Measurements from ENCODE around the gene NRP1.

The NRP1 gene

GRCh38 chr10:33256458-33256857, 78.0 kb downstream of the NRP1 start:
- DNase-seq = no peak

DNA sequence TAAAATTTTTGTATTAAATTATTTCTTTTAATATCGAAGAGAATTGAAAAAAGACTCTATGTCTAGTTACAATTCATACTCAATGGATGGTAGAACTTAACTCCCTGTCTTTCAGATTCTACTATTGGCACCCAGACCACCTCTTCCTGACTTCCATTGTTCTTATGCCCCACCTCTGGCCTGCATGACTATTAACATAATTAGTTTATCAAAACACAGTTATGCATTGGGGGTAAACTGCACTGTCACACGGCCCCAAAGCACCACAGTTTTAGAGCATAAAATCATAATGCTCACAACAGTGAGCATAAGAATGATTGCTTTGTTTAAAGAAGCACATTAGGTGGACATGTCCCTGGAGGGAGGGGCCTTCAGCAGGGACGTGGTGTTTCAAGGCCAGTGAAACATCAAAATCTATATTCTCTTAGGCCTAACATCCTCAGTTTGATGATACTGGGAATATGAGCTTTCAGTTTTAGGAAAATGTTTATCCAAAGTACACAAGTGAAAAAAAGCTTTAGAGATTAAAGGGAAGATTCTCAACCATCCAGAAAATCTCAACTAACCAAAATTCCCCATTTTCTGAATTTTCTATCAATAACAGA, 79.8 kb downstream of the NRP1 start:
- DNase-seq = no peak

GRCh38 chr10:33253411-33253810, 81.1 kb downstream of the NRP1 start:
- DNase-seq = no peak

DNA sequence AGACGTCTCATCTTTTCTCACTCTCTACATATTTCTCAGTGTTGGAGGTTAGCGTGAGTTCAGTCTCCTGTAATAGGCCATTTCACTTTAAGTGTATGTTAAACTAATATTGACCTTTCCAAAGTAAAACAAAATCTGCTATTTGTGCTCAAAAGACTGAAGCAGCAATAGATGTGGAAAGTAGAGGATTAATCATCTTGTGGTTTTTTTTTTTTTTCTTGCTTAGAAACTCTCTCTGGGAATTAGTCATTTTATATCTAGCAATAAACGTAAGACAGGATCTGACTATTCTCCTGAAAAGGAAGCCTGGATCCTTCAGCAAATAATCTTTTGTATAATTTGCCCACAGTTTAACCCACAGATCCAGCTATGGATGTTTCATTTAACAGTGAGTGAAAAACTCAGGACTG, 81.7 kb downstream of the NRP1 start:
- DNase-seq = no peak

DNA sequence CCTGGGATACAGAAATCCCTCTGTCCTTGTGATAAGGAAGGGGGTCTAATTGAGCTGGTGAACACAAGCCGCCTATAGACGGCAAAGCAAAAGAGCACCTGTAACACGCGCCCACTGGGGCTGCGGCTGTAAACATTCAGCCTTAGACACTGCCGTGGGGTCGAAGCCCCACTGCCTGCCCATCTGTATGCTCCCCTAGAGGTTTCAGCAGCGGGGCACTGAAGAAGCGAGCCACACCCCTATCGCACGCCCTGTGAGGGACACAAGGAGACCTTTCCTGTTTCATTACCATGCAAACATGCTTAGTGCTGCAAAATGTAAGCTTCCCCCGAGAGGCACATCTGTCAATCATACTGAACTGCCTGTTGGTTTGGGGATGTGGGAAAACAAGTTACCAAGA, 82.1 kb downstream of the NRP1 start:
- no peak for DNase-seq

DNA sequence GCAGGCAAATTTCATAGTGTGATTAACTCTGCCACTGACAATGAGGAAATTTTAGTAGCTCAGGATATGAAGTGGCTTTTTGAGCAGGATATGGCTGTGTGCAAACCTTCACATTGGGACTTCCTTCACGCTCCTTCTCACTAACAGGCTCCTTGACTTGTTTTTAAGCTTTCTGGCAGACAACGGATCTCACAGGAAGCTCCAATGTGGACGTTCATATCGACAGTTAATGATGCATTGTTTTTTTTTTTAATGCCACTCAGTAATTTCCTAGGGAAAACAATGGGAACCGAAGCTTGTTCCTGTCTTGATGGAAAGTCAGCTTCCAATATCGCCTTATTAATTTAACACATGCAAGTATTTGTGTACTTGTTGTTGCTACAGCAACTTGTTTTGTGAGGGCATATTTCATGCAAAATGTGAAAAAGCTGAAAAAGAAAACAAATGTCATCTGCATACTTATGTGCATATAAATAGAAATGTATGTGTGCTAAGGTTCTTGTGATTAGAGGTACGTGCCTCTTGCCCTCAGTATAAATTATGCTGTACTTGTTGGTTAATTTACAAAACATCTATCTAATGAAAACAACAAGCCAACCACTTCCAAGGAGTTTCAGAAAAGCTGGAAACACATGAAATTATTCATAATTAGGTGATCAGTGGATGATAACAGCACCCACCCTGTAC, 84.7 kb downstream of the NRP1 start:
- no peak for DNase-seq

DNA sequence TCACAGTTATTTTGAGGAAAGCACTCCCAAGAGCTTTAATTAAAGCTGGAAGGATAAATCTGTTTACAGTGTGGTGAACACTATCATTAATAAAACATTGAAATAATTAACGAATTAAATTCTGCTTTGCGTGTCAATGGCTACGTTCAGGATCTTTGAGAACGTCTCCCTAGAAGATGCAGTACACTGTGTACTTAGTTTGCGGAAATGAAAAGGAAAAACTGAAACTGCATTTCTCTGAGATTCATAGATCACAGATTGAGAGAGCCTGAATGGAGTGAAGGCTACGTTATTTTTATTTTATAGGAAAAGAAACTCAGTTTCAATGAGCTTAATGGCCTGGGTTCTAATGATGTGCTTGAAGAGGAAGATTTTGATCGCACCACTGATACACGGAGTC, 85.3 kb downstream of the NRP1 start:
- DNase-seq = no peak

DNA sequence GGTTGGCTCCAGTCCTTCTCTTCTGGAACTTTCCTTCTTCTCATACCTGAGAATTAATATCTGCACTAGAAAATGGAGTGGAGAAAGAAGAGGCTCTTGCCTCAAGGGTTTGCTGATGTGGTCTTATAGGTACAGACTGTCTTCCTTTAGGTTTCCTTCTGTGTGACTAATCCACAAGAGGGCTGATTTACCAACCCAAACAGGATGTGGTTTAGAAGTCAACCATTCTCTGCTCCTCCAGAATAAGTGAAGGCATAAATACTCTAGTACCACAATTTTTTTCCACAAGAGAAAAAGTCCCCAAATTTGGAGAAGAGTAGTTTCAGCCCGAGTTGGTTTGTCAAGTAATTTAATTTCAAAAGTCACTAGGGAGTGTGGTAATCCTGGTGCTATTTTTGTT, 85.8 kb downstream of the NRP1 start:
- DNase-seq = no peak

DNA sequence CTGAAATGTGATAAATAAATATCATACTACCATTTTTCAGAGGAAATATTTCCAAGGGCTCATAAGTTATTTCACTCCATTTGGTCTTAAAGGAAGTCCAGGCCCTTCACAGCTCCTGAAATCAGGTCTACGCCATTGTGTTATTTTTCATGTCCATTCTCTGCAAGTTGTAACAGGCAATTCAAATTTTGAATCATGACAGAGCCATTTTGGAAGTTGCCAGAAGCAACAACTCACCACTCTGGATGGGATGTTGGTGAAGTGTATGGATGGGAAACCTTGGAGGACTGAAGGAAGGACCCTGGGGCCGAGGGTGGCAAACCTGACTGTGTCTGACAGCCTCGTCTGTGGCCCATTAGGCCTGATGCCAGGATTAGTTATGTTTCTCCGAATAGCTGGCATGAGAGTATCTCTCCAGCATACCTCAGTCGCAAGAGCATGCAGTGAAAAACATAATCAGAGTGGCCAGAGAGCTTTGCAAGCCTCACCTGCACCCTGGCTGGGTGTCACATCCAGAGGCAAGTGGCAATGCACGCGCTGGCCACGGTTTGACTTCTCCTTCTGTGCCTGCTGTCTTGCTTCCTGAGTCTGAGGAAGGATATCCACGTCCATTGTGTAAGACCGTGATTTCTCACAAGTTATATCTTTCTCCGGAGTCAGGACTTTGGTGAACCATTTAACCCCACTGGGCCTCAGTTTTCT, 87.1 kb downstream of the NRP1 start:
- DNase-seq = no peak

- DNase-seq = no peak
Observed at GRCh38 chr10:33245343-33245742, 89.1 kb downstream of the NRP1 start.

GRCh38 chr10:33244354-33244967, 90.0 kb downstream of the NRP1 start:
- DNase-seq = no peak

- DNase-seq = no peak
Observed at GRCh38 chr10:33243703-33244102, 90.8 kb downstream of the NRP1 start.

- no peak for DNase-seq
Observed at GRCh38 chr10:33242931-33243330, 91.5 kb downstream of the NRP1 start.

GRCh38 chr10:33241351-33241750, 93.1 kb downstream of the NRP1 start:
- DNase-seq = no peak

DNA sequence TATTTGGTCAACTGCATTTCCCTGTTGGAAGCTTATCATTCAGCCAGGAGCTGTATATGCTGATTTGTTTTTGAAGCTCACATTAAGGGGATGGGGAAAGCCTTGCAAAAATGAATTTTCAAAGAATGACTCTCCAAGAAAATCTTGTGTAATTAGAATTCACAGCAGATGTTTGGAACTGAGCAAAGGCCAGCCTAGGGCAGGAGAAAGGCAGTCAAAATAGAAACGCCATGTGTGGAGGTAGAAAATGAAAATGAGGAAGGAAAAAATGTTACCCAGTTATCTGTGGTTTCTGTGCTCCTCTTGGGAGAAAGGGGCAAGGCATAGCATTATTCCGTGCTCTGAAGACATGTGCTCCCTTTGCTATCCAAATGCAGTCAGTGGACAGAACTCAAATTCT, 93.5 kb downstream of the NRP1 start:
- no peak for DNase-seq

- DNase-seq = no peak
Observed at GRCh38 chr10:33240258-33240657, 94.2 kb downstream of the NRP1 start.

- no peak for DNase-seq
Observed at GRCh38 chr10:33239257-33239656, 95.2 kb downstream of the NRP1 start.

GRCh38 chr10:33238643-33239042, 95.8 kb downstream of the NRP1 start:
- DNase-seq = no peak

DNA sequence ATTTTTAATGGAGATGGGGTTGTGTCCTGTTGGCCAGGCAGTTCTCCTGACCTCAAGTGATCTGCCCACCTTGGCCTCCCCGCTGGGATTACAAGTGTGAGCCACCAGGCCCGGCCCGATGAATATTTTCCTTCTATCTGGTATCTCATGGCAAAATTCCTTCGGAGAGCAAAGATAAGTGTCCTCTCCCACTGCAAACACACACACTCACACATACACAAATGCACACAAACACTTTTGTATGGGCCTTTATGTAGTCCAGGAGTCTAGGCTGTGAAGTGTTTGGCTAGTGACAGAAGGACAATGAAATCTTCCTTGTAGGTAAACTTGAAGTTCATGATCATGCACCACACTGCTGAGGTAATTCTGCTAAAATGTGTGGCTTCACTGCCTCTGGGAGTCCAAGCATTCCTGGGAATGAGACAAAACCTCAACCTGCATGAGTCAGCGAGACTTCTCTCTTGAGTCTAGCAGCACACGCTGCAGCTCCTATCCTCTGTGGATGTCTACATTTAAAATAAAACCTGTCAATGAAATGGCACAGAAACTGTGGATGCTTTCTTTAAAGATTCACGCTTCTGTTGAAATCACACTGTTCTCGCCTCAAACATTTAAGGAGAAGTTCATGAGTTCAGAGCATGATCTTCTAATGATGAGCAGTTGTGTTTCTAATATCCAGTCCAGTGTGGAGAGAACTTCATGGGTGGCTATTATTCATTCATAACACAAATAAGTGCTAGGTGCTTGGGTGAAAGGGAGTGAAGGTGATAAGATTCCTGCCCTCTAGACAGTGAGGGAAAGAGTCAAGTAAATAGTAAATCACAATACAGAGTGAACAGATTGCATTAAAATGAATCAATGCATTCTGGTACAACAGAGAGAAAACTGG, 96.5 kb downstream of the NRP1 start:
- DNase-seq = no peak

DNA sequence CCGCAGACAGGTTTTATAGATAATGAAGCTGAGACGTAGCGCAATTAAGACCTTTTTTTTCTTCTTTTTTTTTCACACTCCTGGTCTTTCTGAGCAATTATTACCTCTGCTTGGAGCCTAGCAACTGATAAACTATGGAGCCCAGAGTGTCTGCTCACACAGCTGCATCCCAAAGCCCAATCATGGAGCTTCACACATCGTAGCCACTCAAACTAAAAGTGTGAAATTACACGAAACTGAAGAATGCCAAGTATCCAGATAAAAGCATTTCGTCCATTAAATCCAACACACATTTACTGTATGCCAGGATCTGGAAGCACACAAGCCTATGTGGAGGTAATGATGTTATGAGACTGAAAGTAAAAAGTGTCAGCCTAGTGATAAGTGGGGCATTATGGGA, 97.6 kb downstream of the NRP1 start:
- DNase-seq = no peak

GRCh38 chr10:33235951-33236350, 98.5 kb downstream of the NRP1 start:
- DNase-seq = no peak

GRCh38 chr10:33235251-33235884, 99.1 kb downstream of the NRP1 start:
- DNase-seq = no peak

All from retina (tissue), 1 donor.